GM21526 (cell line): ENCODE measurements around the gene PTTG2.
"Not testable (repeated sequence)": the region's sequence is repeated elsewhere in the genome, so short reads cannot be mapped to it uniquely, and the experiment has no call there.

Experiments
- ATAC-seq: cut with Tn5 transposase; IDR thresholded peaks from one replicate; pipeline ENCODE4 v1.9.1; 2021; ENCODE audit warnings: moderate library complexity; ENCODE audit not compliant: unreplicated experiment, low FRiP score

PTTG2 gene

GRCh38 chr4:37953620-37954293 is 6.4 kb upstream of the PTTG2 start:
- no peak for ATAC-seq

GRCh38 chr4:37956941-37957340 is 3.3 kb upstream of the PTTG2 start:
- ATAC-seq = no peak

GRCh38 chr4:37958932-37959331 is 1.3 kb upstream of the PTTG2 start:
- ATAC-seq = no peak

- ATAC-seq = no peak
These were observed 667 bp downstream of the PTTG2 start for GRCh38 chr4:37960679-37961450.

- ATAC-seq = no peak
These were observed 4.7 kb downstream of the PTTG2 start for GRCh38 chr4:37964734-37965457.

- no peak for ATAC-seq
These were observed 5.8 kb downstream of the PTTG2 start for GRCh38 chr4:37966044-37966443.

GRCh38 chr4:37967736-37968135 is 7.5 kb downstream of the PTTG2 start:
- no peak for ATAC-seq

GRCh38 chr4:37968747-37969146 is 8.5 kb downstream of the PTTG2 start:
- ATAC-seq = no peak

GRCh38 chr4:37970702-37971101 is 10.5 kb downstream of the PTTG2 start:
- peak; percentile 55 for ATAC-seq

GRCh38 chr4:37971202-37971601 is 11.0 kb downstream of the PTTG2 start:
- no peak for ATAC-seq

GRCh38 chr4:37973441-37973840 is 13.2 kb downstream of the PTTG2 start:
- ATAC-seq = no peak

- ATAC-seq = not testable (repeated sequence)
These were observed 15.2 kb downstream of the PTTG2 start for GRCh38 chr4:37975321-37975822.

GRCh38 chr4:37976507-37976906 is 16.3 kb downstream of the PTTG2 start:
- ATAC-seq = no peak

GRCh38 chr4:37976991-37977470 is 16.8 kb downstream of the PTTG2 start:
- peak; percentile 79 for ATAC-seq

- peak; percentile 55 for ATAC-seq
These were observed 17.5 kb downstream of the PTTG2 start for GRCh38 chr4:37977471-37978247.

- peak; percentile 37 for ATAC-seq
These were observed 18.2 kb downstream of the PTTG2 start for GRCh38 chr4:37978248-37978924.

GRCh38 chr4:37980246-37980645 is 20.0 kb downstream of the PTTG2 start:
- no peak for ATAC-seq

GRCh38 chr4:37981425-37981824 is 21.2 kb downstream of the PTTG2 start:
- no peak for ATAC-seq

- no peak for ATAC-seq
These were observed 21.9 kb downstream of the PTTG2 start for GRCh38 chr4:37981844-37982720.
